Measurements from ENCODE around the gene MACROD2. TPM values are rescaled to one million over a fixed set of nuclear protein-coding genes. Genes with fewer than 3 reads are reported as not detected.
"Not testable (repeated sequence)": the region's sequence is repeated elsewhere in the genome, so short reads cannot be mapped to it uniquely, and the experiment has no call there.

The MACROD2 gene
- total RNA-seq, 1 donor from 2014 or later: 3.5 TPM

GRCh38 chr20:14921513-14921912 is 926.2 kb downstream of the MACROD2 start:
- no peak overlapping the region for H3K4me3 ChIP-seq
- no peak for TF ChIP-seq CTCF (IDR thresholded peaks at IDR 0.05)
- no peaks in the 10 kb centered on the region for H3K27me3 ChIP-seq
- no peaks in the 10 kb centered on the region for H3K4me1 ChIP-seq
- H3K9me3 ChIP-seq: no peaks in the 10 kb centered on the region
- no peak overlapping the region for H3K27ac ChIP-seq
- no peak for DNase-seq (ENCODE audit: low spot score in 2 of 2)
- H3K36me3 ChIP-seq: no peaks in the 10 kb centered on the region
- intact Hi-C loops (cut with DNase I): no loop called here

- H3K9me3 ChIP-seq: no peaks in the 10 kb centered on the region
- no peak overlapping the region for H3K27ac ChIP-seq
- no peaks in the 10 kb centered on the region for H3K27me3 ChIP-seq
- TF ChIP-seq CTCF (IDR thresholded peaks at IDR 0.05): no peak
- H3K36me3 ChIP-seq: no peaks in the 10 kb centered on the region
- intact Hi-C loops (cut with DNase I): no loop called here
- DNase-seq (ENCODE audit: low spot score in 2 of 2): no peak
- H3K4me1 ChIP-seq: no peaks in the 10 kb centered on the region
- no peak overlapping the region for H3K4me3 ChIP-seq
Measured at GRCh38 chr20:14922503-14923267, 927.4 kb downstream of the MACROD2 start.

- Histone ChIP-seq H3K4me3 (no peak overlapping the region), H3K4me1 (no peaks in the 10 kb centered on the region), H3K27me3 (no peaks in the 10 kb centered on the region), H3K36me3 (no peaks in the 10 kb centered on the region), H3K27ac (no peak overlapping the region), H3K9me3 (no peaks in the 10 kb centered on the region)
- DNase-seq (ENCODE audit: low spot score in 2 of 2): no peak
- intact Hi-C loops (cut with DNase I): no loop called here
- no peak for TF ChIP-seq CTCF (IDR thresholded peaks at IDR 0.05)
Measured at GRCh38 chr20:14924433-14924832, 929.1 kb downstream of the MACROD2 start.

- Histone ChIP-seq H3K4me1 (no peaks in the 10 kb centered on the region), H3K27ac (no peak overlapping the region), H3K36me3 (no peaks in the 10 kb centered on the region), H3K4me3 (no peak overlapping the region), H3K27me3 (no peaks in the 10 kb centered on the region), H3K9me3 (no peaks in the 10 kb centered on the region)
- intact Hi-C loops (cut with DNase I): no loop called here
- DNase-seq (ENCODE audit: low spot score in 2 of 2): no peak
- no peak for TF ChIP-seq CTCF (IDR thresholded peaks at IDR 0.05)
Measured at GRCh38 chr20:14925300-14925699, 930.0 kb downstream of the MACROD2 start.

- H3K9me3 ChIP-seq; H3K4me1 ChIP-seq; intact Hi-C loops (cut with DNase I); H3K27me3 ChIP-seq; H3K4me3 ChIP-seq; H3K36me3 ChIP-seq; H3K27ac ChIP-seq; DNase-seq (ENCODE audit: low spot score in 2 of 2): not testable (repeated sequence)
Measured at GRCh38 chr20:14926436-14926835, 931.1 kb downstream of the MACROD2 start.

GRCh38 chr20:14928083-14928482 is 932.8 kb downstream of the MACROD2 start:
- Histone ChIP-seq H3K9me3 (no peaks in the 10 kb centered on the region), H3K4me3 (no peak overlapping the region), H3K27ac (no peak overlapping the region), H3K36me3 (no peaks in the 10 kb centered on the region), H3K4me1 (no peaks in the 10 kb centered on the region), H3K27me3 (no peaks in the 10 kb centered on the region)
- intact Hi-C loops (cut with DNase I): no loop called here
- TF ChIP-seq CTCF (IDR thresholded peaks at IDR 0.05): no peak
- no peak for DNase-seq (ENCODE audit: low spot score in 2 of 2)
